Measurements from ENCODE around the gene RNF39. TPM values are rescaled to one million over a fixed set of nuclear protein-coding genes. Genes with fewer than 3 reads are reported as not detected.

The RNF39 gene
- total RNA-seq, 1 experiment from 2014 or later = not detected

GRCh38 chr6:30102414-30102969 lies 26.9 kb upstream of the RNF39 start:
- Histone ChIP-seq H3K9me3 (replicated peaks) (no peaks in the 10 kb centered on the region), H3K27ac (no peak overlapping the region), H3K36me3 (no peaks in the 10 kb centered on the region), H3K4me3 (no peak overlapping the region; the same call in 1 of the 2 replicates), H3K4me1 (replicated peaks) (peaks cover 30% of the 10 kb centered on the region), H3K27me3 (replicated peaks) (peaks cover 40% of the 10 kb centered on the region)
- no peak for DNase-seq (ENCODE audit: low read depth in 1 of 2, low spot score in 2 of 2)

DNA sequence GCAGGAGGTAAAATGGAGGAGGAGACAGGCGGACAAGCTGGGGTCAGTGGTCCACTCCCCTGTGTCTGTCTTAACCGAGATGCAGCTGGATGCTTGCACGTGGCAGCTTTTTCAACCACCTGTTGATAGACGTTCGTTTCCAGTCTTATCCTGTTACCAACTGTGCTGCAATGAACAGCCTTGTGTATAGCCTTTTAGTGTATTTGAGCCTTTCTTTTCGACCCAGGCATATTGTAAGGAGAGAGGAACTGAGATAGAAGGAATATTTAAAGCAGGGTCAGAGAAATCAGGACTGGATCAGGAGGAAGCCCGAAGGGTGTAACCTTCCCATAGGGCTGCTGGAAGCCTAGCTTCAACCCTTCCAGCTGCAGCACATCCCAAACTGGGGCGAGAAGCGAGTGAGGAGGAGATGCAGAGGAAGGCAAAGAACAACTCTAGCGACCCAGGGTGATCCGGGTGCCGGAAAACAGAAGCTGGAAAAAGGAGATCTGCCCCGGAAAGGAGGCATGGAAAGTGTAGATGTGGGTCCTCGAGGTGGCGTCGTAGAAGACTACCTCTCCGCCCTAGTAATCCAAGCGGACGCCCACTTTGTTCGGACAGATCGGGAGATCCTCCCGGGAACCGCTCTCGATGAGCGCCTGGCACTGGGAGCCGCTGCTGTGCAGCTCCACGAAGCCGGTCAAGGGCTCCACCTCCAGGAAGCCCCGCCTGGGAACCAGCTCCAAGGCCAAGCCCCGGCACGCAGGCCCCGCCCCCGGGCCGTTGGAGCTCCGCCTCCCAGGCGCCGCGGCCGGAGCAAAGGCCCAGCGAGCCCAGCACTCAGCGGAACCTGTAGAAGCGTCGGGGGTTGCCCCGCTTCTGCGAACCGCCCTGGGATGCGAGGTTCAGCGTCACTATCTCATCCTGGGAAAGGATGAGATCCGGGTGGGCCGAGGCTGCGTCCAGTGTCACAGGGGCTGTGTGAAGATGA lies 26.2 kb upstream of the RNF39 start:
- Histone ChIP-seq H3K4me1 (replicated peaks) (peaks cover 35% of the 10 kb centered on the region), H3K27ac (no peak overlapping the region), H3K27me3 (replicated peaks) (peaks cover 40% of the 10 kb centered on the region), H3K9me3 (replicated peaks) (no peaks in the 10 kb centered on the region), H3K36me3 (no peaks in the 10 kb centered on the region), H3K4me3 (peak overlapping the region; percentile 21)
- DNase-seq (ENCODE audit: low read depth in 1 of 2, low spot score in 2 of 2) = peak; percentile 72 to 90

- no peaks in the 10 kb centered on the region for H3K9me3 ChIP-seq (replicated peaks)
- H3K4me3 ChIP-seq = no peak overlapping the region
- H3K4me1 ChIP-seq (replicated peaks) = peaks cover 35% of the 10 kb centered on the region
- no peak overlapping the region for H3K27ac ChIP-seq
- H3K36me3 ChIP-seq = no peaks in the 10 kb centered on the region
- peaks cover 40% of the 10 kb centered on the region for H3K27me3 ChIP-seq (replicated peaks)
- no peak for DNase-seq (ENCODE audit: low read depth in 1 of 2, low spot score in 2 of 2)
Measured at GRCh38 chr6:30100585-30101443, 25.2 kb upstream of the RNF39 start.

GRCh38 chr6:30100154-30100553 lies 24.6 kb upstream of the RNF39 start:
- H3K4me1 ChIP-seq (replicated peaks) = peaks cover 35% of the 10 kb centered on the region
- no peak overlapping the region for H3K4me3 ChIP-seq
- H3K36me3 ChIP-seq = no peaks in the 10 kb centered on the region
- no peaks in the 10 kb centered on the region for H3K9me3 ChIP-seq (replicated peaks)
- no peak for DNase-seq (ENCODE audit: low read depth in 1 of 2, low spot score in 2 of 2)
- no peak overlapping the region for H3K27ac ChIP-seq
- peaks cover 40% of the 10 kb centered on the region for H3K27me3 ChIP-seq (replicated peaks)

- Histone ChIP-seq H3K27ac (no peak overlapping the region), H3K4me1 (replicated peaks) (peaks cover 29% of the 10 kb centered on the region), H3K4me3 (no peak overlapping the region), H3K27me3 (replicated peaks) (peaks cover 32% of the 10 kb centered on the region), H3K9me3 (replicated peaks) (no peaks in the 10 kb centered on the region), H3K36me3 (no peaks in the 10 kb centered on the region)
- no peak for DNase-seq (ENCODE audit: low read depth in 1 of 2, low spot score in 2 of 2)
Measured at GRCh38 chr6:30097902-30098768, 22.6 kb upstream of the RNF39 start.

DNA sequence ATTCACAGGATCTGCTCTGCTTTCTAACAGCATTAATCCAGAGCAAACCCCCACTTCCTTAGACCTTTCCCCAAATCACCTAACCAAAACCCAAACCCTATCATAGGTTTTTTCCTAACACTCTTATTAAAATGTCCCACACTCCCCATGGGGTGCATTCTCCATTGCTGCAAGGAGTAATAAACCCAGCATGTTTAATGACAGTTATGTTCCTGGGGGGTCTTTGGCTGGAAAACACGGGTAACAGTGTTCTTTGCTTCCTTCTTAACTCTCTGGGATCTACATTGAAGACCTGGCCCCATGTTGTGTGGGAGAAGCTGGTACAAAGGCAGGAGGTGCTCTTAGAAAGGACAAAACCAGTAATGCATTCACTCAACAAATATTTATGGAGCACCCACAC lies 21.3 kb upstream of the RNF39 start:
- H3K4me3 ChIP-seq = no peak overlapping the region
- peaks cover 32% of the 10 kb centered on the region for H3K27me3 ChIP-seq (replicated peaks)
- H3K36me3 ChIP-seq = no peaks in the 10 kb centered on the region
- no peak for DNase-seq (ENCODE audit: low read depth in 1 of 2, low spot score in 2 of 2)
- H3K9me3 ChIP-seq (replicated peaks) = no peaks in the 10 kb centered on the region
- H3K4me1 ChIP-seq (replicated peaks) = peaks cover 22% of the 10 kb centered on the region
- no peak overlapping the region for H3K27ac ChIP-seq

DNA sequence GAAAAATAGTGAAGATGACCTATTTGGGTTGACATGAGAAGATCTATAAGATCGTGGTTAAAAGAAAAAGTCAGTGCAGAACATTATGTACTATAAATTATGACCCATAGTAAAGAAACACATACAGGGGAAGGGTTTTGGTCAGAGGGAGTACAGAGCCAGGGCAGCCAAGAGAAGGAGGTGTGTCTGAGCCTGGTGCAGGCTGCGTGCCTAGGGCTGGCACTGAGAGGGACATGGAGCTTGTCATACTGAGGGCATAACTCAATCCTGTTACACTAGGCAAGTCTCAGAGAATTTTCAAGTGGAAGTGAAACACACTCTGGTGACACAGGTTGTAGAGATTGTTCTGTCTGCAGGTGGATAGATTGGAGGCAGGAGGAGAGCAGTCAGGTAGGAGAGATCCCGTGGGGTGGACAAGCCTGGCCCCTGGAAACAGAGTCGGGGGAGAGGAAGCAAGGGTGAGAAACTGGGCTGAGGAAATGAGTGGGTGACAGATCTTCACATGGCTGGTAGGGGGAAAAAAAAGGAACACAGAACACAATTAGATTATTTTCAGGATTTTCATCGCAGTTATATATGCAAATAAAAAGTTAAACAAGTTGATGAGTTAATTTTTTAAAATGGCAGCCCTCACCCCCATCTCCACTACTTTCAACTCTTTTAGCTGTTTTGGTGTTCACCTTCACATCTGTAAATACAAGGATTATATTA lies 18.5 kb upstream of the RNF39 start:
- H3K9me3 ChIP-seq (replicated peaks) = no peaks in the 10 kb centered on the region
- H3K4me3 ChIP-seq = no peak overlapping the region
- H3K36me3 ChIP-seq = no peaks in the 10 kb centered on the region
- H3K27me3 ChIP-seq (replicated peaks) = peaks cover 10% of the 10 kb centered on the region
- H3K27ac ChIP-seq = no peak overlapping the region
- H3K4me1 ChIP-seq (replicated peaks) = peaks cover 11% of the 10 kb centered on the region
- DNase-seq (ENCODE audit: low read depth in 1 of 2, low spot score in 2 of 2) = no peak

DNA sequence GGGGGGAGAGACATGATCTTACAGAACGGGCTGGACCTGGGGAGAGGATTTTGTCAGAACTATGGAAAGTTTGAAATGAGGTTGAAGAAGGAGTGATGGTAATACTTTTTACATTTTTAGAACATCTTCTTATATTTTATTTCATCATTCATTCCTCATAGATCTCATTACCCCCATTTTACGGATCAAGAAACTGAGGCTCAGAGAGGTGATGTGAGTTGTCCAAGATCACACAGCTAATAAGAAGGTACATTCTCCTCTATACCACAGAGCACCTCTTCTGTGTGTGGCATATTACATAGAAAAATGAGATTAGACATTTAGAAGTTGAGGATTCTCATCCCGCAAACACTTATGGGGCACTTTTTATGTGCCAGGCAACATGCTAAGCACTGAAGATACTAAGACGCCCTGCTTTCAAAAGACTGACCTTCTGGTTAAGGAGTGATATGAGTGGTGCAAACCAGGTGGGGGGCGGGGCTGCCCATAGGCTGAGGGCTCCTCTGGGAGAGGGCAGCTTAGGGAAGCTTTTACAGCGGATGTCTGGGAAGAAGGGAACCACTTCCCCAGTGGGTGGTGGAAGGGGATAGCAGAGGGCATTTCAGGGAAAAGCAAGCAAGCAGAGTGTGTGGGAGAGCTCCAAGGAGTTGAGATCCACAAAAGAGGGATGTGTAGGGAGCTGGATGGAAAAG lies 17.4 kb upstream of the RNF39 start:
- H3K4me3 ChIP-seq = no peak overlapping the region
- no peak overlapping the region for H3K27ac ChIP-seq
- no peaks in the 10 kb centered on the region for H3K9me3 ChIP-seq (replicated peaks)
- DNase-seq (ENCODE audit: low read depth in 1 of 2, low spot score in 2 of 2) = no peak
- H3K27me3 ChIP-seq (replicated peaks) = peaks cover 7% of the 10 kb centered on the region
- H3K4me1 ChIP-seq (replicated peaks) = peaks cover 11% of the 10 kb centered on the region
- no peaks in the 10 kb centered on the region for H3K36me3 ChIP-seq

DNA sequence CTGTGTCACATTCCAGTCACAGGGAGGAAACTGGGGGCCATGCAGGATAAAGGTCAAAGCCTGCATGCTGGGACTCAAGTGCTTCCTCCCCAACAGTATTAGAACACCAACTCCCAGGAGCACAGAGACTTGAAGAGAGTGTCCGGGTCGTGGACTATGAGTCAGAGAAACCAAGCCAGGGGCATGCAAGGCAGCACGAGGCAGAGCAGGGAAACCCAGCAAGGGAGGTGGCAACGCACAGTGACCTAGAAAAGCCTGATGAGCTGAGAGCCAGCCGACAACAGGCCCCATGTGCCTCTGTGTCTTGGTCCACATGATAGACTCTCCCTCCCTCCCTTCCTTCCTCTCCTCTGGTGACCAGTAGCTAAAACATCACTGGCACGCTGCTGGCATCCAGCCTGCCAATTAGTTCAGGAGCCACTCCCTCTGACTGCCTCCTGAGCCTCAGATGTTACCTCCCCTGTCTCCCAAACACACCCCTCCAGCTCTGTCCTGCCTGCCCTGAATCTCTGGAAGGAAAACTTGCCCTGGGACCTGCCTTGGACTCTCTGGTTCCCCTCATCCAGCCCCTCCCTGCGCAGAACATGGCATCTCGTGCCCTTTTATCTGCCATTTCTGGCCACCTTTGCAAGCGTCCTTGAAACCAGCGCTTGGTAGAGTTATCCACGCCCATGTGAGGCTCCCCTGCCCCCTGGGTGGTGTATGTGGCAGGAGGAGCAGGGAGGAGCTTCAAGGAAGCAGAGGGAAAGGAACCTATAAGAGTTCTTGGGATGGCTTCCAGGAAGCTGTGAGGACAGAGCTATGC lies 16.2 kb upstream of the RNF39 start:
- Histone ChIP-seq H3K4me1 (replicated peaks) (peaks cover 6% of the 10 kb centered on the region), H3K27me3 (replicated peaks) (peaks cover 7% of the 10 kb centered on the region), H3K4me3 (no peak overlapping the region), H3K9me3 (replicated peaks) (no peaks in the 10 kb centered on the region), H3K36me3 (no peaks in the 10 kb centered on the region), H3K27ac (no peak overlapping the region)
- DNase-seq (ENCODE audit: low read depth in 1 of 2, low spot score in 2 of 2) = no peak

- Histone ChIP-seq H3K4me3 (no peak overlapping the region), H3K36me3 (no peaks in the 10 kb centered on the region), H3K4me1 (replicated peaks) (peaks cover 6% of the 10 kb centered on the region), H3K9me3 (replicated peaks) (no peaks in the 10 kb centered on the region), H3K27ac (no peak overlapping the region), H3K27me3 (replicated peaks) (peaks cover 7% of the 10 kb centered on the region)
- DNase-seq (ENCODE audit: low read depth in 1 of 2, low spot score in 2 of 2) = no peak
Measured at GRCh38 chr6:30087876-30088275, 12.3 kb upstream of the RNF39 start.

DNA sequence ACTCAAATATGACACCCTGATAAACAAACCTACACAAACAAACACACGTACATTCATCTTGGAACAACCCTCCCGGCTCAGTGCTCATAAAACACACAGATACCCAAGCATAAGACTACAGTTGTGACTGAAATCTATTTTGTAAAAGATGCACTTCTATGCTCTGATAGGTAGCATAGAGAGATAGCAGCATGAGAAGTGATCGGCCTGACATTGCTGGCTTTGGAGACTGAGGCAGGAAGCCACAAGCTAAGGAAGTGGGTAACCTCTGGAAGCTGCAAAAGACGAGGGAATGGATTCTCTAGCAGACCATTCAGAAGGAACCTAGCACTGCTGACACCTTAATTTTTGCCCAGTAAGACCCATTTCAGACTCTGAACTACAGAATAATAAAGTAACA lies 1.6 kb upstream of the RNF39 start:
- H3K9me3 ChIP-seq (replicated peaks) = no peaks in the 10 kb centered on the region; the same call in 1 of the 2 replicates
- peaks cover 16% of the 10 kb centered on the region for H3K4me1 ChIP-seq (replicated peaks)
- no peak for DNase-seq (ENCODE audit: low read depth in 1 of 2, low spot score in 2 of 2)
- no peak overlapping the region for H3K27ac ChIP-seq
- H3K27me3 ChIP-seq (replicated peaks) = peaks cover 66% of the 10 kb centered on the region
- no peak overlapping the region for H3K4me3 ChIP-seq
- no peaks in the 10 kb centered on the region for H3K36me3 ChIP-seq

Measured in SJSA1 (cell line).